Neuron (in vitro differentiated cells): ENCODE measurements around the gene C11orf97.
A peak's percentile ranks its signal among the peaks of the same experiment; 100 is the strongest.

Experiments used
- H2AFZ ChIP-seq: one replicate; pipeline ENCODE4 v1.6.1; 2013; ENCODE audit warnings: low read depth, mild to moderate bottlenecking, inconsistent platforms, low read length, moderate library complexity
- H3K27me3 ChIP-seq: one replicate; pipeline ENCODE4 v1.6.1; 2013; ENCODE audit warnings: low read length; ENCODE audit not compliant: insufficient read depth
- H3K36me3 ChIP-seq: one replicate; pipeline ENCODE4 v1.6.1; 2013; ENCODE audit warnings: low read length; ENCODE audit not compliant: insufficient read depth
- H3K4me1 ChIP-seq: one replicate; pipeline ENCODE4 v1.6.1; 2013; ENCODE audit warnings: low read length; ENCODE audit not compliant: insufficient read depth
- H3K4me3 ChIP-seq: 2 replicates; pipeline ENCODE4 v1.5.1; 2013; ENCODE audit warnings: mild to moderate bottlenecking, low read length, moderate library complexity
- H3K9me3 ChIP-seq: one replicate; pipeline ENCODE4 v1.6.1; 2013; ENCODE audit warnings: low read length

The C11orf97 gene

GRCh38 chr11:94533696-94534630 is 21.7 kb downstream of the C11orf97 start:
- Histone ChIP-seq H2AFZ (no peak overlapping the region), H3K4me1 (no peaks in the 10 kb centered on the region), H3K9me3 (no peaks in the 10 kb centered on the region), H3K4me3 (no peak overlapping the region), H3K36me3 (no peaks in the 10 kb centered on the region), H3K27me3 (peaks cover 6% of the 10 kb centered on the region)

GRCh38 chr11:94536386-94536785 is 24.1 kb downstream of the C11orf97 start:
- Histone ChIP-seq H3K4me1 (no peaks in the 10 kb centered on the region), H3K9me3 (no peaks in the 10 kb centered on the region), H3K4me3 (no peak overlapping the region), H2AFZ (no peak overlapping the region), H3K36me3 (no peaks in the 10 kb centered on the region), H3K27me3 (peaks cover 11% of the 10 kb centered on the region)

GRCh38 chr11:94537031-94537600 is 24.9 kb downstream of the C11orf97 start:
- no peak overlapping the region for H3K4me3 ChIP-seq
- no peaks in the 10 kb centered on the region for H3K9me3 ChIP-seq
- no peaks in the 10 kb centered on the region for H3K4me1 ChIP-seq

GRCh38 chr11:94539420-94539819 is 27.2 kb downstream of the C11orf97 start:
- H3K4me3 ChIP-seq, result no peak overlapping the region
- no peaks in the 10 kb centered on the region for H3K4me1 ChIP-seq
- H3K9me3 ChIP-seq, result peaks cover 6% of the 10 kb centered on the region
- peaks cover 34% of the 10 kb centered on the region for H3K27me3 ChIP-seq
- no peaks in the 10 kb centered on the region for H3K36me3 ChIP-seq
- no peak overlapping the region for H2AFZ ChIP-seq

More at GRCh38 chr11:94537031-94537600, 24.9 kb downstream of the C11orf97 start:
- no peaks in the 10 kb centered on the region for H3K36me3 ChIP-seq
- no peak overlapping the region for H2AFZ ChIP-seq
- H3K27me3 ChIP-seq, result peaks cover 18% of the 10 kb centered on the region

GRCh38 chr11:94543695-94544645 is 31.7 kb downstream of the C11orf97 start, which contains the start of gene FUT4:
Gene FUT4 (plus strand): TSS chr11:94543921. CDS start chr11:94544134, 213 bp downstream.
- H2AFZ ChIP-seq, result peak within 1 kb of the TSS; percentile 89
- H3K27me3 ChIP-seq, result peaks cover 63% of the 10 kb centered on the region
- H3K9me3 ChIP-seq, result peaks cover 12% of the 10 kb centered on the region
- no peaks in the 10 kb centered on the region for H3K4me1 ChIP-seq
- peak within 1 kb of the TSS; percentile 40 for H3K4me3 ChIP-seq
- no peaks in the 10 kb centered on the region for H3K36me3 ChIP-seq

GRCh38 chr11:94544646-94545263 is 32.5 kb downstream of the C11orf97 start:
- H3K27me3 ChIP-seq, result peaks cover 63% of the 10 kb centered on the region
- H3K4me3 ChIP-seq, result peak overlapping the region; percentile 40
- no peaks in the 10 kb centered on the region for H3K4me1 ChIP-seq
- H3K9me3 ChIP-seq, result peaks cover 12% of the 10 kb centered on the region
- H2AFZ ChIP-seq, result peak overlapping the region; percentile 89
- no peaks in the 10 kb centered on the region for H3K36me3 ChIP-seq

- Histone ChIP-seq H2AFZ (no peak overlapping the region), H3K36me3 (no peaks in the 10 kb centered on the region), H3K4me1 (no peaks in the 10 kb centered on the region), H3K4me3 (no peak overlapping the region), H3K9me3 (peaks cover 12% of the 10 kb centered on the region), H3K27me3 (peaks cover 62% of the 10 kb centered on the region)
These were observed 33.3 kb downstream of the C11orf97 start for GRCh38 chr11:94545264-94546161.

GRCh38 chr11:94546162-94546470 is 33.9 kb downstream of the C11orf97 start:
- no peaks in the 10 kb centered on the region for H3K4me1 ChIP-seq
- peaks cover 59% of the 10 kb centered on the region for H3K27me3 ChIP-seq
- H2AFZ ChIP-seq, result no peak overlapping the region
- no peaks in the 10 kb centered on the region for H3K36me3 ChIP-seq
- no peak overlapping the region for H3K4me3 ChIP-seq
- H3K9me3 ChIP-seq, result peaks cover 12% of the 10 kb centered on the region

- H3K4me1 ChIP-seq, result no peaks in the 10 kb centered on the region
- H3K4me3 ChIP-seq, result no peak overlapping the region
- peaks cover 12% of the 10 kb centered on the region for H3K9me3 ChIP-seq
- peaks cover 53% of the 10 kb centered on the region for H3K27me3 ChIP-seq
- H3K36me3 ChIP-seq, result no peaks in the 10 kb centered on the region
- H2AFZ ChIP-seq, result no peak overlapping the region
These were observed 34.6 kb downstream of the C11orf97 start for GRCh38 chr11:94546886-94547285.

- H3K27me3 ChIP-seq, result peaks cover 37% of the 10 kb centered on the region
- no peaks in the 10 kb centered on the region for H3K4me1 ChIP-seq
- no peak overlapping the region for H2AFZ ChIP-seq
- H3K9me3 ChIP-seq, result peaks cover 5% of the 10 kb centered on the region
- no peak overlapping the region for H3K4me3 ChIP-seq
- no peaks in the 10 kb centered on the region for H3K36me3 ChIP-seq
These were observed 36.9 kb downstream of the C11orf97 start for GRCh38 chr11:94549146-94549545.

GRCh38 chr11:94550513-94550912 is 38.3 kb downstream of the C11orf97 start:
- Histone ChIP-seq H3K9me3 (peaks cover 3% of the 10 kb centered on the region), H2AFZ (no peak overlapping the region)

GRCh38 chr11:94553938-94554337 is 41.7 kb downstream of the C11orf97 start:
- peaks cover 3% of the 10 kb centered on the region for H3K27me3 ChIP-seq
- no peaks in the 10 kb centered on the region for H3K9me3 ChIP-seq
- no peaks in the 10 kb centered on the region for H3K4me1 ChIP-seq
- H3K4me3 ChIP-seq, result no peak overlapping the region
- H2AFZ ChIP-seq, result no peak overlapping the region
- no peaks in the 10 kb centered on the region for H3K36me3 ChIP-seq

More at GRCh38 chr11:94550513-94550912, 38.3 kb downstream of the C11orf97 start:
- peaks cover 24% of the 10 kb centered on the region for H3K27me3 ChIP-seq
- no peak overlapping the region for H3K4me3 ChIP-seq
- no peaks in the 10 kb centered on the region for H3K36me3 ChIP-seq
- H3K4me1 ChIP-seq, result no peaks in the 10 kb centered on the region
